ENCODE measurements around the gene SART3. TPM values are rescaled to one million over a fixed set of nuclear protein-coding genes. Genes with fewer than 3 reads are reported as not detected.

The SART3 gene
- total RNA-seq, 4 donors from 2014 or later: 67.8 to 205 (median 77.7) TPM

GRCh38 chr12:108507971-108508642, 52.9 kb downstream of the SART3 start:
- peaks cover 0 to 4% (median 0%) of the 10 kb centered on the region in 4 donors for H3K4me1 ChIP-seq
- no peak overlapping the region for H3K27ac ChIP-seq
- no peaks in the 10 kb centered on the region for H3K27me3 ChIP-seq
- peaks cover 0 to 3% (median 0%) of the 10 kb centered on the region in 4 donors for H3K9me3 ChIP-seq
- TF ChIP-seq CTCF (IDR thresholded peaks at IDR 0.05) (no peak), POLR2A (IDR thresholded peaks at IDR 0.05) (no peak)
- no peak for DNase-seq
- no peaks in the 10 kb centered on the region for H3K36me3 ChIP-seq
- H3K4me3 ChIP-seq: no peak overlapping the region

- Histone ChIP-seq H3K27ac (no peak overlapping the region), H3K4me3 (no peak overlapping the region), H3K4me1 (no peaks in the 10 kb centered on the region), H3K9me3 (peaks cover 0 to 12% (median 1%) of the 10 kb centered on the region in 4 donors), H3K27me3 (no peaks in the 10 kb centered on the region), H3K36me3 (no peaks in the 10 kb centered on the region)
- no peak for TF ChIP-seq CTCF (IDR thresholded peaks at IDR 0.05)
- TF ChIP-seq POLR2A (IDR thresholded peaks at IDR 0.05): no peak
- no peak for DNase-seq
Measured at GRCh38 chr12:108505129-108505528, 55.8 kb downstream of the SART3 start.

- Histone ChIP-seq H3K27ac (no peak overlapping the region), H3K9me3 (peaks cover 0 to 12% (median 1%) of the 10 kb centered on the region in 4 donors), H3K4me1 (no peaks in the 10 kb centered on the region), H3K27me3 (no peaks in the 10 kb centered on the region), H3K36me3 (no peaks in the 10 kb centered on the region), H3K4me3 (no peak overlapping the region)
- TF ChIP-seq POLR2A (IDR thresholded peaks at IDR 0.05) (no peak), CTCF (IDR thresholded peaks at IDR 0.05) (no peak)
- no peak for DNase-seq
Measured at GRCh38 chr12:108502922-108503321, 58.1 kb downstream of the SART3 start.

- H3K4me1 ChIP-seq: no peaks in the 10 kb centered on the region
- no peak for DNase-seq
- no peak overlapping the region for H3K4me3 ChIP-seq
- peaks cover 0 to 9% (median 1%) of the 10 kb centered on the region in 4 donors for H3K9me3 ChIP-seq
- no peak overlapping the region for H3K27ac ChIP-seq
- H3K36me3 ChIP-seq: no peaks in the 10 kb centered on the region
- no peaks in the 10 kb centered on the region for H3K27me3 ChIP-seq
- no peak for TF ChIP-seq CTCF (IDR thresholded peaks at IDR 0.05)
- no peak for TF ChIP-seq POLR2A (IDR thresholded peaks at IDR 0.05)
Measured at GRCh38 chr12:108498136-108498535, 62.8 kb downstream of the SART3 start.

- Histone ChIP-seq H3K36me3 (no peaks in the 10 kb centered on the region), H3K9me3 (no peaks in the 10 kb centered on the region), H3K27ac (no peak overlapping the region), H3K27me3 (no peaks in the 10 kb centered on the region), H3K4me3 (no peak overlapping the region), H3K4me1 (no peaks in the 10 kb centered on the region)
- TF ChIP-seq POLR2A (IDR thresholded peaks at IDR 0.05): no peak
- TF ChIP-seq CTCF (IDR thresholded peaks at IDR 0.05): no peak
- no peak for DNase-seq
Measured at GRCh38 chr12:108495823-108496579, 65.0 kb downstream of the SART3 start.

Measured in Peyer's patch (tissue), 4 donors.